Chondrocyte (in vitro differentiated cells): ENCODE data around the gene MTOR. TPM values are rescaled to one million over a fixed set of nuclear protein-coding genes. Genes with fewer than 3 reads are reported as not detected.

Source experiments
- DNase-seq: peaks from one replicate; pipeline ENCODE4 v3.0.0; 2021; ENCODE audit warnings: mixed read lengths, low spot score
- H3K27ac Mint-ChIP-seq: one replicate; pipeline ENCODE4 v1.8.0; 2021; ENCODE audit warnings: mild to moderate bottlenecking, moderate library complexity, mixed read lengths; ENCODE audit not compliant: unreplicated experiment
- H3K27me3 Mint-ChIP-seq: 2 replicates; pipeline ENCODE4 v1.8.0; 2021; ENCODE audit warnings: low read depth, mixed read lengths
- H3K36me3 Mint-ChIP-seq: 2 replicates; pipeline ENCODE4 v1.8.0; 2021; ENCODE audit warnings: low read depth, mixed read lengths
- H3K4me1 Mint-ChIP-seq: 2 replicates; pipeline ENCODE4 v1.8.0; 2021; ENCODE audit warnings: low read depth, mild to moderate bottlenecking, mixed read lengths
- H3K4me3 Mint-ChIP-seq: one replicate; pipeline ENCODE4 v1.8.0; 2021; ENCODE audit warnings: mild to moderate bottlenecking, moderate library complexity, mixed read lengths; ENCODE audit not compliant: unreplicated experiment
- H3K9me3 Mint-ChIP-seq: 2 replicates; pipeline ENCODE4 v1.8.0; 2021; ENCODE audit warnings: low read depth, mixed read lengths
- CTCF ChIP-seq: fragments of 200-600 bp; sonication (generic); IDR thresholded peaks from 2 replicates; pipeline ENCODE4 v1.5.0; 2021; ENCODE audit warnings: antibody characterized with exemption, mild to moderate bottlenecking, moderate library complexity
- total RNA-seq: library from RNA; stranded (reverse); gene quantifications from 3 replicates; pipeline ENCODE4 v1.2.1, GENCODE V29; 2021

The MTOR gene
- total RNA-seq, 1 donor from 2014 or later: 36.9 TPM

- Mint-ChIP-seq H3K27me3 (no peaks in the 10 kb centered on the region), H3K9me3 (no peaks in the 10 kb centered on the region), H3K36me3 (peaks cover 17% of the 10 kb centered on the region), H3K4me3 (peak overlapping the region; percentile 95), H3K4me1 (peaks cover 25% of the 10 kb centered on the region), H3K27ac (peak overlapping the region; percentile 75)
- DNase-seq: no peak
- no peak for TF ChIP-seq CTCF
Observed at GRCh38 chr1:11059155-11059967, 203.0 kb downstream of the MTOR start.

GRCh38 chr1:11058595-11059154, 203.7 kb downstream of the MTOR start:
- DNase-seq: no peak
- H3K27ac Mint-ChIP-seq: peak overlapping the region; percentile 75
- H3K27me3 Mint-ChIP-seq: no peaks in the 10 kb centered on the region
- TF ChIP-seq CTCF: no peak
- peaks cover 19% of the 10 kb centered on the region for H3K36me3 Mint-ChIP-seq
- H3K9me3 Mint-ChIP-seq: no peaks in the 10 kb centered on the region
- peaks cover 25% of the 10 kb centered on the region for H3K4me1 Mint-ChIP-seq
- peak overlapping the region; percentile 95 for H3K4me3 Mint-ChIP-seq

GRCh38 chr1:11058026-11058425, 204.3 kb downstream of the MTOR start:
- Mint-ChIP-seq H3K4me3 (peak overlapping the region; percentile 95), H3K36me3 (peaks cover 19% of the 10 kb centered on the region), H3K27me3 (no peaks in the 10 kb centered on the region), H3K9me3 (no peaks in the 10 kb centered on the region), H3K4me1 (peaks cover 25% of the 10 kb centered on the region), H3K27ac (no peak overlapping the region)
- no peak for TF ChIP-seq CTCF
- no peak for DNase-seq

- peaks cover 17% of the 10 kb centered on the region for H3K36me3 Mint-ChIP-seq
- H3K4me3 Mint-ChIP-seq: no peak overlapping the region
- TF ChIP-seq CTCF: no peak
- DNase-seq: no peak
- no peaks in the 10 kb centered on the region for H3K27me3 Mint-ChIP-seq
- no peak overlapping the region for H3K27ac Mint-ChIP-seq
- H3K4me1 Mint-ChIP-seq: peaks cover 23% of the 10 kb centered on the region
- H3K9me3 Mint-ChIP-seq: no peaks in the 10 kb centered on the region
Observed at GRCh38 chr1:11057477-11057876, 204.9 kb downstream of the MTOR start.

Other genes starting within 250 kb of the MTOR start
- gene TARDBP, start 249.9 kb downstream of the MTOR start, total RNA-seq: 97.8 to 119 TPM (median 103 TPM) in 3 replicates
- gene MASP2, start 215.3 kb downstream of the MTOR start, total RNA-seq: not detected in 3 replicates
- gene SRM, start 202.5 kb downstream of the MTOR start, total RNA-seq: 140 to 176 TPM (median 141 TPM) in 3 replicates
- gene EXOSC10, start 162.7 kb downstream of the MTOR start, total RNA-seq: 49.1 to 57.2 TPM (median 49.8 TPM) in 3 replicates
- 0.15 TPM in 1 of 3 replicates, not detected in the others for gene ANGPTL7, start 73.2 kb downstream of the MTOR start, total RNA-seq
- gene UBIAD1, start 10.6 kb upstream of the MTOR start, total RNA-seq: 9.4 to 11.9 TPM (median 10.5 TPM) in 3 replicates
- gene DISP3, start 216.6 kb upstream of the MTOR start, total RNA-seq: 0.05 to 0.21 TPM in 2 of 3 replicates, not detected in the other